SK-N-SH (cell line): ENCODE data around the gene TMEM88. TPM values are rescaled to one million over a fixed set of nuclear protein-coding genes. Genes with fewer than 3 reads are reported as not detected.

Experiments
- CTCF ChIA-PET: fragments of 300-600, 350-600 bp; formaldehyde crosslinking; extraction: SDS; loops from one replicate; lab custom pipeline; 2021; lab: Yijun Ruan, JAX
- POLR2A ChIA-PET: fragments of 350-600 bp; sonication (Branson Sonifier 250); formaldehyde crosslinking; extraction: SDS; loops from one replicate; lab custom pipeline; 2020; ENCODE audit warnings: antibody characterized with exemption, inconsistent platforms; lab: Yijun Ruan, JAX
- DNase-seq: peaks from one replicate; pipeline ENCODE4 v3.0.0; 2012
- H2AFZ ChIP-seq: fragments of 200-600 bp; sonication (generic); 2 replicates; pipeline ENCODE4 v1.8.1; 2016; ENCODE audit warnings: antibody characterized with exemption, mild to moderate bottlenecking, low read depth
- H3F3A ChIP-seq: fragments of 200-600 bp; sonication (generic); replicated peaks from 2 replicates; pipeline ENCODE3; 2016; ENCODE audit warnings: antibody characterized with exemption, mild to moderate bottlenecking; ENCODE audit not compliant: insufficient read depth
- H3K27ac ChIP-seq, 2 experiments: fragments of 200-500 bp in 1 of 2; fragments of 200-600 bp in 1 of 2; sonication (Bioruptor generic) in 1 of 2; sonication (generic), shearing (Covaris generic) in 1 of 2; 2 replicates each; pipeline versions ENCODE4 v1.5.1 to v1.6.1; 2014 to 2016; ENCODE audit warnings: low read depth in 2 of 2, inconsistent platforms in 1 of 2, low read length in 1 of 2, mild to moderate bottlenecking in 1 of 2, mixed read lengths in 1 of 2
- H3K27me3 ChIP-seq: fragments of 200-600 bp; sonication (generic), shearing (Covaris generic); 2 replicates; pipeline ENCODE4 v1.6.1; 2016; ENCODE audit warnings: mixed run types; ENCODE audit not compliant: insufficient read depth
- H3K36me3 ChIP-seq, 2 experiments: fragments of 200-500 bp in 1 of 2; fragments of 200-600 bp in 1 of 2; sonication (Bioruptor generic) in 1 of 2; sonication (generic) in 1 of 2; replicated peaks in 1 of 2; 2 replicates each; pipeline versions ENCODE3 to v1.5.1; 2014 to 2016; ENCODE audit warnings: low read length in 1 of 2, mild to moderate bottlenecking in 1 of 2; ENCODE audit not compliant: insufficient read depth in 2 of 2, control insufficient read depth in 1 of 2
- H3K4me1 ChIP-seq, 2 experiments: fragments of 200-500 bp in 1 of 2; fragments of 200-600 bp in 1 of 2; sonication (Bioruptor generic) in 1 of 2; sonication (generic), shearing (Covaris generic) in 1 of 2; 2 replicates each; pipeline versions ENCODE4 v1.5.1 to v1.6.1; 2014 to 2016; ENCODE audit warnings: low read depth in 1 of 2, low read length in 1 of 2, mixed run types in 1 of 2; ENCODE audit not compliant: insufficient read depth in 2 of 2, control insufficient read depth in 1 of 2
- H3K4me2 ChIP-seq: fragments of 200-600 bp; sonication (generic), shearing (Covaris generic); 2 replicates; pipeline ENCODE4 v1.6.1; 2017; ENCODE audit warnings: mixed run types
- H3K4me3 ChIP-seq, 2 experiments: fragments of 200-500 bp in 1 of 2; fragments of 200-600 bp in 1 of 2; sonication (Bioruptor generic) in 1 of 2; sonication (generic), shearing (Covaris generic) in 1 of 2; 2 replicates each; pipeline versions ENCODE4 v1.5.1 to v1.8.1; 2014 to 2016; ENCODE audit warnings: low read depth in 2 of 2, inconsistent platforms in 1 of 2, low read length in 1 of 2, mild to moderate bottlenecking in 1 of 2, mixed read lengths in 1 of 2, moderate library complexity in 1 of 2
- H3K79me2 ChIP-seq: fragments of 200-600 bp; sonication (generic); 2 replicates; pipeline ENCODE4 v1.8.1; 2017; ENCODE audit warnings: mild to moderate bottlenecking; ENCODE audit not compliant: insufficient read depth
- H3K9ac ChIP-seq: fragments of 200-600 bp; sonication (generic); 2 replicates; pipeline ENCODE4 v1.6.1; 2017; ENCODE audit warnings: mixed run types
- H3K9me2 ChIP-seq: fragments of 200-600 bp; sonication (generic); 2 replicates; pipeline ENCODE4 v1.6.1; 2017; ENCODE audit warnings: mixed run types
- H3K9me3 ChIP-seq: fragments of 200-600 bp; sonication (generic); 2 replicates; pipeline ENCODE4 v1.6.1; 2017; ENCODE audit warnings: mixed run types, mild to moderate bottlenecking, moderate library complexity
- H4K20me1 ChIP-seq: fragments of 200-600 bp; sonication (generic); 2 replicates; pipeline ENCODE4 v1.6.1; 2017; ENCODE audit warnings: mild to moderate bottlenecking, mixed run types; ENCODE audit not compliant: insufficient read depth
- CHD2 ChIP-seq: fragments of 150-350 bp; IDR thresholded peaks from 2 replicates; pipeline ENCODE4 v1.6.1; 2018; ENCODE audit warnings: low read length; ENCODE audit not compliant: partially characterized antibody
- EZH2phosphoT487 ChIP-seq: fragments of 200-600 bp; sonication (generic); IDR thresholded peaks from 2 replicates; pipeline ENCODE4 v1.6.1; 2017; ENCODE audit warnings: low read depth, mixed run types, mild to moderate bottlenecking, antibody characterized with exemption, moderate library complexity, borderline replicate concordance
- FOSL2 ChIP-seq: IDR thresholded peaks from 2 replicates; pipeline ENCODE4 v1.4.0; 2012; ENCODE audit warnings: low read depth, mild to moderate bottlenecking, moderate library complexity, borderline replicate concordance
- FOXM1 ChIP-seq: IDR thresholded peaks from 2 replicates; pipeline ENCODE4 v1.4.0; 2012; ENCODE audit warnings: low read depth, mild to moderate bottlenecking
- GABPA ChIP-seq: IDR thresholded peaks from 2 replicates; pipeline ENCODE4 v1.4.0; 2012; ENCODE audit warnings: low read depth, mild to moderate bottlenecking
- JUND ChIP-seq: IDR thresholded peaks from 2 replicates; pipeline ENCODE4 v1.4.0; 2012
- MEF2A ChIP-seq: IDR thresholded peaks from 2 replicates; pipeline ENCODE4 v1.4.0; 2012; ENCODE audit warnings: low read depth, borderline replicate concordance
- MXI1 ChIP-seq: IDR thresholded peaks from 2 replicates; pipeline ENCODE4 v1.6.1; 2012; ENCODE audit warnings: mild to moderate bottlenecking, low read depth, low read length, improper control_type of control experiment
- RAD21 ChIP-seq: IDR thresholded peaks from 2 replicates; pipeline ENCODE4 v1.6.1; 2012; ENCODE audit warnings: mild to moderate bottlenecking, low read length
- RFX5 ChIP-seq: IDR thresholded peaks from 2 replicates; pipeline ENCODE4 v1.6.1; 2012; ENCODE audit warnings: mild to moderate bottlenecking, improper control_type of control experiment, low read length
- SIN3A ChIP-seq: IDR thresholded peaks from 2 replicates; pipeline ENCODE4 v1.6.1; 2012; ENCODE audit warnings: low read depth, mild to moderate bottlenecking, low read length, moderate library complexity, borderline replicate concordance
- SMC3 ChIP-seq: IDR thresholded peaks from 2 replicates; pipeline ENCODE4 v1.6.1; 2012; ENCODE audit warnings: low read depth, low read length, improper control_type of control experiment
- TAF1 ChIP-seq: IDR thresholded peaks from 2 replicates; pipeline ENCODE4 v1.6.1; 2012; ENCODE audit warnings: low read depth, mild to moderate bottlenecking, low read length, moderate library complexity, borderline replicate concordance
- TCF12 ChIP-seq: IDR thresholded peaks from 2 replicates; pipeline ENCODE4 v1.4.0; 2012
- USF1 ChIP-seq: IDR thresholded peaks from 2 replicates; pipeline ENCODE4 v1.4.0; 2012; ENCODE audit warnings: low read depth, borderline replicate concordance
- ZBTB33 ChIP-seq: IDR thresholded peaks from 2 replicates; pipeline ENCODE4 v1.4.0; 2012; ENCODE audit warnings: low read depth, borderline replicate concordance
- WGBS: methylation state at CpG from one replicate; pipeline ENCODE4 v1.1.6; 2017; ENCODE audit warnings: low lambda C conversion rate; 5-methylcytosine and 5-hydroxymethylcytosine counted together
- polyA plus RNA-seq, 3 experiments: library from polyadenylated mRNA; depleted of rRNA; stranded (reverse); fragments of >200 nt; gene quantifications; 2 replicates each; pipeline ENCODE4 v1.2.3, GENCODE V29; 2012
- TF ChIP-seq, protein P1 (sequence below): IDR thresholded peaks from 2 replicates; pipeline ENCODE4 v1.4.0; 2012; ENCODE audit warnings: low read depth
- TF ChIP-seq, protein P2 (sequence below): fragments of 200-600 bp; sonication (generic); IDR thresholded peaks from 2 replicates; pipeline ENCODE4 v1.6.1; 2017; ENCODE audit warnings: antibody characterized with exemption, mild to moderate bottlenecking, moderate library complexity
- TF ChIP-seq, protein P3 (sequence below): IDR thresholded peaks from 2 replicates; pipeline ENCODE4; 2012

TMEM88 gene
- polyA plus RNA-seq, 1 of the 3 experiments (the other 2 are of a cell fraction) = 1.2 TPM

- TF ChIP-seq MEF2A (no peak), SIN3A (no peak), RFX5 (no peak), GABPA (no peak)
- TF ChIP-seq, protein P1, sequence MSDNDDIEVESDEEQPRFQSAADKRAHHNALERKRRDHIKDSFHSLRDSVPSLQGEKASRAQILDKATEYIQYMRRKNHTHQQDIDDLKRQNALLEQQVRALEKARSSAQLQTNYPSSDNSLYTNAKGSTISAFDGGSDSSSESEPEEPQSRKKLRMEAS = no peak
Observed at GRCh38 chr17:7878234-7878633, 23.4 kb downstream of the TMEM88 start (continued).

GRCh38 chr17:7880076-7880868 lies 25.4 kb downstream of the TMEM88 start:
- Histone ChIP-seq H4K20me1 (no peaks in the 10 kb centered on the region), H2AFZ (no peak overlapping the region), H3K36me3 (peaks cover 22 to 44% of the 10 kb centered on the region in 2 experiments), H3F3A (peaks cover 22% of the 10 kb centered on the region), H3K9ac (no peak overlapping the region), H3K9me2 (no peaks in the 10 kb centered on the region), H3K4me1 (peaks cover 13 to 39% of the 10 kb centered on the region in 2 experiments), H3K4me3 (no peak overlapping the region), H3K27me3 (no peaks in the 10 kb centered on the region)
- 79% methylated on average over 3 of the region's 3 CpGs for WGBS
- CTCF ChIA-PET = interaction anchor here (1.4 to 1.9 kb wide), 2 partner anchors 18 to 102 kb away, joined by 3 to 6 read pairs; no protein-coding TSS in a partner anchor
- TF ChIP-seq RFX5 = no peak
- TF ChIP-seq, protein P2, sequence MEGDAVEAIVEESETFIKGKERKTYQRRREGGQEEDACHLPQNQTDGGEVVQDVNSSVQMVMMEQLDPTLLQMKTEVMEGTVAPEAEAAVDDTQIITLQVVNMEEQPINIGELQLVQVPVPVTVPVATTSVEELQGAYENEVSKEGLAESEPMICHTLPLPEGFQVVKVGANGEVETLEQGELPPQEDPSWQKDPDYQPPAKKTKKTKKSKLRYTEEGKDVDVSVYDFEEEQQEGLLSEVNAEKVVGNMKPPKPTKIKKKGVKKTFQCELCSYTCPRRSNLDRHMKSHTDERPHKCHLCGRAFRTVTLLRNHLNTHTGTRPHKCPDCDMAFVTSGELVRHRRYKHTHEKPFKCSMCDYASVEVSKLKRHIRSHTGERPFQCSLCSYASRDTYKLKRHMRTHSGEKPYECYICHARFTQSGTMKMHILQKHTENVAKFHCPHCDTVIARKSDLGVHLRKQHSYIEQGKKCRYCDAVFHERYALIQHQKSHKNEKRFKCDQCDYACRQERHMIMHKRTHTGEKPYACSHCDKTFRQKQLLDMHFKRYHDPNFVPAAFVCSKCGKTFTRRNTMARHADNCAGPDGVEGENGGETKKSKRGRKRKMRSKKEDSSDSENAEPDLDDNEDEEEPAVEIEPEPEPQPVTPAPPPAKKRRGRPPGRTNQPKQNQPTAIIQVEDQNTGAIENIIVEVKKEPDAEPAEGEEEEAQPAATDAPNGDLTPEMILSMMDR = no peak
- TF ChIP-seq MXI1 = no peak
- no peak for TF ChIP-seq SMC3
- no peak for TF ChIP-seq TAF1
- no peak for TF ChIP-seq FOXM1
- TF ChIP-seq RAD21 = no peak
- TF ChIP-seq USF1 = no peak
- no peak for TF ChIP-seq FOSL2
- no peak for TF ChIP-seq ZBTB33
- no peak for TF ChIP-seq TCF12
- no peak for TF ChIP-seq GABPA
- TF ChIP-seq, protein P1 = no peak
- no peak for TF ChIP-seq CHD2
- no peak for TF ChIP-seq EZH2phosphoT487
- TF ChIP-seq MEF2A = no peak
- TF ChIP-seq, protein P3, sequence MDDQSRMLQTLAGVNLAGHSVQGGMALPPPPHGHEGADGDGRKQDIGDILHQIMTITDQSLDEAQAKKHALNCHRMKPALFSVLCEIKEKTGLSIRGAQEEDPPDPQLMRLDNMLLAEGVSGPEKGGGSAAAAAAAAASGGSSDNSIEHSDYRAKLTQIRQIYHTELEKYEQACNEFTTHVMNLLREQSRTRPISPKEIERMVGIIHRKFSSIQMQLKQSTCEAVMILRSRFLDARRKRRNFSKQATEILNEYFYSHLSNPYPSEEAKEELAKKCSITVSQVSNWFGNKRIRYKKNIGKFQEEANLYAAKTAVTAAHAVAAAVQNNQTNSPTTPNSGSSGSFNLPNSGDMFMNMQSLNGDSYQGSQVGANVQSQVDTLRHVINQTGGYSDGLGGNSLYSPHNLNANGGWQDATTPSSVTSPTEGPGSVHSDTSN = no peak
- no peak for TF ChIP-seq JUND
- TF ChIP-seq, all 33 proteins: peak for 0
- Histone ChIP-seq H3K27ac (peak overlapping the region in 1 of 2 experiments; percentile 100; a peak in 3 of 4 replicates), H3K79me2 (peaks cover 1% of the 10 kb centered on the region), H3K9me3 (no peaks in the 10 kb centered on the region), H3K4me2 (no peak overlapping the region)
- DNase-seq = no peak
- POLR2A ChIA-PET = no interaction called here
